Cardiac fibroblast (primary cell): ENCODE measurements around the gene CD34.

Experiments
- DNase-seq, 2 donors: peaks; one replicate each; pipeline versions ENCODE4 v3.0.0 to v3.0.0-alpha.2; 2010; ENCODE audit warnings: low read depth in 2 of 2
- H3K4me3 ChIP-seq, 2 donors: replicated peaks in 1 of 2; 1 replicate in 1 of 2; 2 replicates in 1 of 2; pipeline ENCODE4 v1.5.1; 2011; ENCODE audit warnings: low read depth in 2 of 2, low read length in 2 of 2, mild to moderate bottlenecking in 2 of 2, moderate library complexity in 1 of 2
- TF ChIP-seq, protein P1 (sequence below): IDR thresholded peaks from one replicate; pipeline ENCODE4 v1.5.1; 2011; ENCODE audit warnings: low read depth, mild to moderate bottlenecking, low read length, inconsistent platforms

The CD34 gene

DNA sequence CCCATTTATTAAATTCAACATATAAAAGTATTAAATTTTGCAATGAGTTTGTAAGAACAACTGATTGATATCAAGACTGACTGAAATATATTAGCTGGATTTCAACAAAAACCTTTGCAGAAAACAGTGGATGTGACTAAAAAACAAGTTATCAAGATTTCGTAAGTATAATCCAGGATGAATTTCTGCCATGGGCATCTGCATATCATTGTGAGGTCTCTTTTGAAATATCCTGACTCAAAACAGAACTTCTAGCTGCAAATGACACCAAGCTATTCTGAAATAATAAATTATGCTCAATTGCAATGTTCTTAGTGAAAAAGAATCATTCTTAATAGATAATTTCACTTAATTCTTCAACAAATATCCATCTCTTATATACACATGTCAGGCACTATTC is 52.6 kb downstream of the CD34 start:
- TF ChIP-seq, protein P1, sequence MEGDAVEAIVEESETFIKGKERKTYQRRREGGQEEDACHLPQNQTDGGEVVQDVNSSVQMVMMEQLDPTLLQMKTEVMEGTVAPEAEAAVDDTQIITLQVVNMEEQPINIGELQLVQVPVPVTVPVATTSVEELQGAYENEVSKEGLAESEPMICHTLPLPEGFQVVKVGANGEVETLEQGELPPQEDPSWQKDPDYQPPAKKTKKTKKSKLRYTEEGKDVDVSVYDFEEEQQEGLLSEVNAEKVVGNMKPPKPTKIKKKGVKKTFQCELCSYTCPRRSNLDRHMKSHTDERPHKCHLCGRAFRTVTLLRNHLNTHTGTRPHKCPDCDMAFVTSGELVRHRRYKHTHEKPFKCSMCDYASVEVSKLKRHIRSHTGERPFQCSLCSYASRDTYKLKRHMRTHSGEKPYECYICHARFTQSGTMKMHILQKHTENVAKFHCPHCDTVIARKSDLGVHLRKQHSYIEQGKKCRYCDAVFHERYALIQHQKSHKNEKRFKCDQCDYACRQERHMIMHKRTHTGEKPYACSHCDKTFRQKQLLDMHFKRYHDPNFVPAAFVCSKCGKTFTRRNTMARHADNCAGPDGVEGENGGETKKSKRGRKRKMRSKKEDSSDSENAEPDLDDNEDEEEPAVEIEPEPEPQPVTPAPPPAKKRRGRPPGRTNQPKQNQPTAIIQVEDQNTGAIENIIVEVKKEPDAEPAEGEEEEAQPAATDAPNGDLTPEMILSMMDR = no peak
- DNase-seq = peak in 1 of 2 donors; percentile 34

DNA sequence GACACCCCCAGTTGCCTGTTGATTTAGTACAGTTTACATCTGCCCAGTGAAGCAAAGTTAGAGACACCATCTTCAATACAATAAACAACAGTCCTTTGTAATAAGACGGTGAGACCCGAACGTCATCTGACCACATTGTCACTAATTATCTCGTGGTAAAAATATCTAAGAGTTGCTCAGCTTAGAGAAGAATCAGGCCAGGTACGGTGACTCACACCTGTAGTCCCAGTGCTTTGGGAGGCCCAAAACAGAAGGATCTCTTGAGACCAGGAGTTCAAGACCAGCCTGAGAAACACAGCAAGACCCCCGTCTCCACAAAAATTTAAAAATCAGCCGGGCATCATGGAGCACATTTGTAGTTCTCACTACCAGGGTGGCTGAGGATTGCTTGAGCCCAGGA is 53.5 kb downstream of the CD34 start:
- DNase-seq = no peak
- TF ChIP-seq, protein P1 = no peak
- no peak overlapping the region for H3K4me3 ChIP-seq

More for the DNA sequence above, 52.6 kb downstream of the CD34 start:
- no peak overlapping the region for H3K4me3 ChIP-seq

DNA sequence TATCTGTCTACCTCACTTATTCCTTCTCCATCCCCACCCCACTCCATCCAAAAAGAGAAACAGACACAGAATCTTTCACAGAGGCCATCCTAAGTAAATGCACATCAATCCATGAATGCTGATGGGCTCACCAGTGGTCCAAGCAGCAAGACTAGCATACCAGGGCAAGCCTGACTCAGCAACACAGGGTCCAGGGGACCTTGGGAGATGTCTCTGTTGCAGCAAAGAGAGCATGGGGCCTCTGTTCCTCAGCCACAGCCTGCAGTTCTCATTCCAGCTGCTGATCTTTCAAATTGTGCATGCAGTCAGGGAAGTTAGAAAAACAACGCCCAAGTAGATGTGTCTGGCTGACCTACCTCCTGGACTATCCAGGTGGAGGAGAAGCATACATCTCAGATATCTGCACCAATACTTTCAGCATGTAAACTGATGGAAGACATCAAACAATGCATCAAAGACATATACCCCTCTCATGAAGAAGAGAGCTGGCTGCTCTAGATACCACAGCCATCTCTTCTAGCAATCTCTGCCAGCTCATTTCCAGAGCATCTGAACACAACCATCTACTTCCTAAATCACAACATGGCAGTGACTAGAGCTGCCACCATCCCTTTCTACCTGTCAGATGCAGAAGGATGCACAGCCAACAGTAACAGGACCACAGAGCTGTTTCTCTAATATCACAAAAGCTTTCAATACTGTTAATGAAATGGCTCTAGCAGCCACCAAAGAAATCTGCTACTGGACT is 54.5 kb downstream of the CD34 start:
- TF ChIP-seq, protein P1 = no peak
- H3K4me3 ChIP-seq = no peak overlapping the region
- no peak for DNase-seq

DNA sequence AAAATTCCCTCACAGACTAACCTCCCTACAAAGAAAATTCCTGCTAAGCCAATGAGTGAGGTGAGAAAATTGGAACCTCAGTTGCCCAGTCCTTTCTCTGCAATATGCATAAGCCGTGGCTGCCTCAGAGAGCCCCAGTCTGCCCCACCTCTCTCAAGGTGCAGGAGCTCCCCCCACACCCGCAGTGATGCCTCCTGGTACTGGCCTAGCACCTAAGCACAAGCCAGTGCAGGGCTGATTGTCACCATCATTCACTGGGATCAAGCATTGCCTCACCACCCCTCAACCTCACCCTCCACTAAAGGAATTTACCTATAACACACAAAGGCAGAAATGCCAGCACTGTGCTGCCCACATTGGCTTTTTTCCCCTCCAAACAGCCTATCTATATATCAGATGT is 56.9 kb downstream of the CD34 start:
- TF ChIP-seq, protein P1 = no peak
- DNase-seq = no peak
- H3K4me3 ChIP-seq = no peak overlapping the region

DNA sequence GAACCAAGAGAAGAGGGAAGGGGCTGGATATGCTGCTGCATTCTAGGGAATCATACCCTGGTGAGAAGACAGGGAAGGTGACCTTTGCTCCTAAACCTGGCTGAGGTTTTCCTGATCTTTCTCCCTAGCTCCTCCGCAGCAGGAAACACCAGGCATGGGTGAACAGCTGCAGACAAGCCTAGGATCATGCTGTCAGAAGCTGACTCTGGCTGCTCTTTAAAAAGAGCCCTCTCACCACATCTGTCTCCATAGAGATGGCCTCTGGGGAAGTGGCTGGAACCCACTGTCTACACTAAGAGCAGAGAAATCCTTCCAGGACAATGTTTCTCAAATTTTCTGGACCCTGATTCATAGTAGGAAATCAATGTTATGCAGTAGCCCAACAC is 57.6 kb downstream of the CD34 start:
- TF ChIP-seq, protein P1 = no peak
- peak in 1 of 2 donors; percentile 39 for DNase-seq
- no peak overlapping the region for H3K4me3 ChIP-seq

DNA sequence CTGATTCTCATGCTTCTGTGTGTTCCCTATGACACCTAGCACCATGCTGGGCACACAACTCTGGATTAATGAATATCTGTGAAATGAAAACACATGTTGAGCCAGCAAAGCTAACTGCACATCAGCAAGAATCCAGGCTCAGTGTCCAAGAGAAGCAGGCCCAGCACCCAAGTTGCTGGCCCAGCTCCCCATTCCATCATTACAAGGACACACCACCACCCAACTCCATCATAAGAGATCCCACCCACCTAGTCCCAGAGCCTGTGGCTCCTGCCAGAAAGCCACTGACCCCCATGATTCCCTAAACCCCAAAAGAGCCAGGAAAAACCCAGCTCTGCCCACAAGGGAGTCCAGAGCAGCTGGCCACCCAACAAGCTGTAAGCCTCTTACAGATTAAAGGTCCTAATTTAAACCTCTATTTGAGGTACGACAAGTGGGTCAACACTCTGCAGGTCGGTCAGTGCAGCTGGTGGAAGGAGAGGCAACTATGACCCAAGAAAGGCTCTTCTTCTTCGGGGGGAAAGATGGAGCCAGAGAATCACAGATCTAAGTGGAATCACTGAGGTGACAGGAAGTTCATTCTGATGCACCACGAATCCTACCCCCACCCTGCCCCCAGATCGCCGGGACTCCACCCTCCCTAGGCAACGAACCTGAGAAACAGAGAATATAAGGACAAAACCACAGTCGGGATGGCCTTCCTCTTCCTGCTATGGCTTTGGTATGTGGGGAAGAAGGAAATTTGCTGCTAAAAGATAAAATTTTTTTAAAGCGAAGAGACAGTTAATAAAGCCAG is 58.2 kb downstream of the CD34 start:
- no peak for DNase-seq
- TF ChIP-seq, protein P1 = no peak
- H3K4me3 ChIP-seq = no peak overlapping the region
